H1 (cell line): Measurements from ENCODE around the gene ALG6. TPM values are rescaled to one million over a fixed set of nuclear protein-coding genes. Genes with fewer than 3 reads are reported as not detected.

Source experiments
- CTCF ChIA-PET: fragments of 300-600 bp; sonication (Branson Sonifier 250); formaldehyde crosslinking; loops from one replicate; lab custom pipeline; 2021; ENCODE audit not compliant: partially characterized antibody; lab: Charles Lee
- POLR2A ChIA-PET: fragments of 300-600 bp; sonication (Branson Sonifier 250); formaldehyde crosslinking; loops from one replicate; lab custom pipeline; 2021; ENCODE audit warnings: inconsistent platforms; ENCODE audit not compliant: partially characterized antibody; lab: Charles Lee
- DNase-seq, 2 experiments: peaks; one replicate each; pipeline versions ENCODE4 v3.0.0 to v3.0.0-alpha.2; 2010 to 2022; ENCODE audit warnings: low spot score in 2 of 2, low read depth in 1 of 2, mixed read lengths in 1 of 2
- FAIRE-seq: peaks from 2 replicates; lab custom pipeline; 2011; peaks lifted over from hg19 to GRCh38; lab: Jason Lieb, UNC
- H2AFZ ChIP-seq: 2 replicates; pipeline ENCODE4 v1.8.1; 2012; ENCODE audit warnings: low read length, inconsistent platforms
- H2AK5ac ChIP-seq: 2 replicates; pipeline ENCODE4 v1.6.1; 2013; ENCODE audit warnings: low read depth, low read length
- H2BK120ac ChIP-seq: replicated peaks from 2 replicates; pipeline ENCODE3; 2013; ENCODE audit warnings: low read depth, low read length, inconsistent platforms
- H2BK12ac ChIP-seq: 2 replicates; pipeline ENCODE4 v1.6.1; 2013; ENCODE audit warnings: low read depth, low read length
- H2BK15ac ChIP-seq: 2 replicates; pipeline ENCODE4 v1.6.1; 2013; ENCODE audit warnings: low read length
- H2BK20ac ChIP-seq: 2 replicates; pipeline ENCODE4 v1.6.1; 2013; ENCODE audit warnings: low read length
- H2BK5ac ChIP-seq: 2 replicates; pipeline ENCODE4 v1.6.1; 2013; ENCODE audit warnings: low read depth, low read length
- H3K14ac ChIP-seq: 2 replicates; pipeline ENCODE4 v1.6.1; 2013; ENCODE audit warnings: inconsistent platforms; ENCODE audit not compliant: insufficient read length
- H3K18ac ChIP-seq: 2 replicates; pipeline ENCODE4 v1.6.1; 2013; ENCODE audit warnings: low read length; ENCODE audit errors: extremely low read depth
- H3K23ac ChIP-seq: 2 replicates; pipeline ENCODE4 v1.6.1; 2013; ENCODE audit warnings: inconsistent platforms; ENCODE audit not compliant: insufficient read length
- H3K23me2 ChIP-seq: 2 replicates; pipeline ENCODE4 v1.6.1; 2013; ENCODE audit warnings: low read depth, low read length
- H3K27ac ChIP-seq: 2 replicates; pipeline ENCODE4 v1.6.1; 2011; ENCODE audit warnings: low read depth, low read length, inconsistent platforms
- H3K27me3 ChIP-seq, 4 experiments: replicated peaks in 1 of 4; 1 replicate in 1 of 4; 2 replicates in 3 of 4; pipeline versions ENCODE4 v1.6.1 to v1.8.1; 2011 to 2013; ENCODE audit warnings: low read length in 3 of 4, mild to moderate bottlenecking in 3 of 4, inconsistent platforms in 2 of 4, mixed read lengths in 2 of 4, moderate library complexity in 1 of 4; ENCODE audit not compliant: control insufficient read depth in 3 of 4, insufficient read depth in 3 of 4; ENCODE audit errors: extremely low read depth in 1 of 4
- H3K36me3 ChIP-seq, 4 experiments: 2 replicates each; pipeline versions ENCODE4 v1.6.1 to v1.8.1; 2011 to 2013; ENCODE audit warnings: mild to moderate bottlenecking in 4 of 4, low read length in 3 of 4, moderate library complexity in 2 of 4, control low read depth in 1 of 4, inconsistent platforms in 1 of 4; ENCODE audit not compliant: insufficient read depth in 4 of 4, control insufficient read depth in 2 of 4
- H3K4ac ChIP-seq: replicated peaks from 2 replicates; pipeline ENCODE3; 2013; ENCODE audit warnings: low read length, low read depth, mixed read lengths, inconsistent platforms; ENCODE audit not compliant: insufficient read length
- H3K4me1 ChIP-seq, 4 experiments: replicated peaks in 1 of 4; 1 replicate in 1 of 4; 2 replicates in 3 of 4; pipeline versions ENCODE4 v1.6.1 to v1.8.1; 2011 to 2013; ENCODE audit warnings: low read length in 3 of 4, inconsistent platforms in 2 of 4, mixed read lengths in 1 of 4; ENCODE audit not compliant: insufficient read depth in 4 of 4, control insufficient read depth in 3 of 4
- H3K4me2 ChIP-seq, 2 experiments: 2 replicates each; pipeline versions ENCODE4 v1.6.1 to v1.8.1; 2011 to 2013; ENCODE audit warnings: low read depth in 2 of 2, low read length in 2 of 2, control low read depth in 1 of 2, inconsistent platforms in 1 of 2, mild to moderate bottlenecking in 1 of 2; ENCODE audit not compliant: insufficient read depth in 1 of 2
- H3K4me3 ChIP-seq, 4 experiments: fragments of 200-600, 300-600 bp in 1 of 4; sonication (generic), shearing (Covaris generic), sonication (Bioruptor Twin) in 1 of 4; 2 replicates each; pipeline versions ENCODE4 v1.5.1 to v1.8.1; 2011 to 2016; ENCODE audit warnings: low read length in 4 of 4, low read depth in 3 of 4, control low read depth in 2 of 4, inconsistent platforms in 2 of 4, mild to moderate bottlenecking in 2 of 4, mixed read lengths in 1 of 4, moderate library complexity in 1 of 4; ENCODE audit not compliant: insufficient read depth in 2 of 4; ENCODE audit errors: extremely low read depth in 1 of 4
- H3K56ac ChIP-seq: replicated peaks from 2 replicates; pipeline ENCODE3; 2013; ENCODE audit warnings: low read depth, mild to moderate bottlenecking, mixed read lengths, low read length, inconsistent platforms; ENCODE audit not compliant: insufficient read length
- H3K79me1 ChIP-seq: 2 replicates; pipeline ENCODE4 v1.6.1; 2013; ENCODE audit warnings: low read depth, low read length, control low read depth
- H3K79me2 ChIP-seq, 2 experiments: 2 replicates each; pipeline versions ENCODE4 v1.6.1 to v1.8.1; 2012 to 2013; ENCODE audit warnings: low read length in 2 of 2, mild to moderate bottlenecking in 2 of 2, inconsistent platforms in 1 of 2; ENCODE audit not compliant: insufficient read depth in 2 of 2, control insufficient read depth in 1 of 2
- H3K9ac ChIP-seq, 4 experiments: replicated peaks in 1 of 4; 1 replicate in 1 of 4; 2 replicates in 3 of 4; pipeline versions ENCODE4 v1.6.1 to v1.8.1; 2011 to 2013; ENCODE audit warnings: low read depth in 3 of 4, low read length in 3 of 4, control low read depth in 2 of 4, mild to moderate bottlenecking in 2 of 4, moderate library complexity in 2 of 4, inconsistent platforms in 1 of 4; ENCODE audit errors: extremely low read depth in 1 of 4
- H3K9me3 ChIP-seq, 2 experiments: 2 replicates each; pipeline versions ENCODE4 v1.6.1 to v1.8.1; 2012 to 2013; ENCODE audit warnings: mild to moderate bottlenecking in 2 of 2, moderate library complexity in 2 of 2, control low read depth in 1 of 2, inconsistent platforms in 1 of 2, low read depth in 1 of 2, low read length in 1 of 2, mixed read lengths in 1 of 2; ENCODE audit not compliant: insufficient read depth in 2 of 2
- H4K20me1 ChIP-seq, 2 experiments: replicated peaks in 1 of 2; 2 replicates each; pipeline versions ENCODE3 to v1.8.1; 2011 to 2013; ENCODE audit warnings: inconsistent platforms in 2 of 2, low read length in 2 of 2, mild to moderate bottlenecking in 1 of 2; ENCODE audit not compliant: insufficient read depth in 2 of 2, control insufficient read depth in 1 of 2
- H4K5ac ChIP-seq: 2 replicates; pipeline ENCODE4 v1.6.1; 2013; ENCODE audit warnings: low read length, low read depth, mixed read lengths, inconsistent platforms; ENCODE audit not compliant: insufficient read length
- H4K8ac ChIP-seq: 2 replicates; pipeline ENCODE4 v1.8.0; 2013; ENCODE audit warnings: mild to moderate bottlenecking, moderate library complexity, low read length, inconsistent platforms; ENCODE audit not compliant: insufficient read depth; ENCODE audit errors: extremely low read depth
- H4K91ac ChIP-seq: replicated peaks from 2 replicates; pipeline ENCODE3; 2013; ENCODE audit warnings: low read length, mixed read lengths, inconsistent platforms; ENCODE audit not compliant: insufficient read length
- CREB1 ChIP-seq: IDR thresholded peaks from 2 replicates; pipeline ENCODE4 v1.6.1; 2012; ENCODE audit warnings: inconsistent platforms
- E2F6 ChIP-seq: IDR thresholded peaks from 2 replicates; pipeline ENCODE4 v1.6.1; 2012; ENCODE audit warnings: inconsistent platforms
- HDAC2 ChIP-seq, 2 experiments: fragments of 300-600 bp in 1 of 2; sonication (generic) in 1 of 2; IDR thresholded peaks; 2 replicates each; pipeline ENCODE4 v1.6.1; 2011 to 2012; ENCODE audit warnings: low read depth in 2 of 2, low read length in 2 of 2, mild to moderate bottlenecking in 2 of 2, moderate library complexity in 2 of 2, borderline replicate concordance in 1 of 2, inconsistent platforms in 1 of 2
- KDM1A ChIP-seq: fragments of 200-600, 300-600 bp; sonication (generic); IDR thresholded peaks from 2 replicates; pipeline ENCODE4 v1.7.1; 2016; ENCODE audit warnings: mild to moderate bottlenecking, low read length, borderline replicate concordance
- NRF1 ChIP-seq: IDR thresholded peaks from 2 replicates; pipeline ENCODE4 v1.6.1; 2011; ENCODE audit warnings: mild to moderate bottlenecking, low read depth, low read length, improper control_type of control experiment
- RNF2 ChIP-seq: fragments of 200-900, 300-1000 bp; sonication (generic); IDR thresholded peaks from 2 replicates; pipeline ENCODE4 v1.7.1; 2016; ENCODE audit warnings: borderline replicate concordance, low read depth, mild to moderate bottlenecking, antibody characterized with exemption, low read length; ENCODE audit not compliant: poor library complexity, severe bottlenecking; ENCODE audit errors: missing control alignments
- SP1 ChIP-seq: IDR thresholded peaks from 2 replicates; pipeline ENCODE4 v1.6.1; 2011; ENCODE audit warnings: low read depth, low read length
- SP4 ChIP-seq: IDR thresholded peaks from 2 replicates; pipeline ENCODE4 v1.6.1; 2012; ENCODE audit warnings: low read length, inconsistent platforms
- TAF1 ChIP-seq: IDR thresholded peaks from 2 replicates; pipeline ENCODE4 v1.6.1; 2011; ENCODE audit warnings: mild to moderate bottlenecking, low read depth, low read length
- ZNF274 ChIP-seq: IDR thresholded peaks from 2 replicates; pipeline ENCODE4 v1.7.0; 2012; ENCODE audit warnings: low read length, borderline replicate concordance; ENCODE audit errors: extremely low read depth
- polyA plus RNA-seq, 7 experiments: library from polyadenylated mRNA; depleted of rRNA in 3 of 7; stranded (reverse) in 5 of 7; unstranded in 2 of 7; fragments of >200 nt in 5 of 7; fragments of 200-250 nt in 2 of 7; gene quantifications; 1 replicate in 5 of 7; 2 replicates in 1 of 7; 4 replicates in 1 of 7; pipeline versions ENCODE4 v1.2.1 to v1.2.3, GENCODE V29; 2011 to 2013; ENCODE audit warnings: missing spikeins in 2 of 7, mixed read lengths in 2 of 7
- total RNA-seq: library from RNA; stranded (reverse); fragmentation: NEBNext Ultra II Directional; extraction: Animal tissue kit (Norgen Biotek cat#: 25700); gene quantifications from 2 replicates; pipeline ENCODE4 v1.2.1, GENCODE V29; 2021

The ALG6 gene
- total and polyA plus RNA-seq, 2 of the 8 experiments (the other 6 are each of a cell fraction or from before 2014, with no cell fraction given): 17.8 to 26.8 TPM

- POLR2A ChIA-PET: no interaction called here
- H2BK20ac ChIP-seq: no peak overlapping the region
- no peaks in the 10 kb centered on the region for H3K27me3 ChIP-seq
- no peak overlapping the region for H2BK12ac ChIP-seq
- H2AK5ac ChIP-seq: no peak overlapping the region
- H3K4ac ChIP-seq: no peak overlapping the region
- FAIRE-seq: no peak
- H2AFZ ChIP-seq: no peak overlapping the region
- no peak overlapping the region for H3K18ac ChIP-seq
- no peaks in the 10 kb centered on the region for H4K20me1 ChIP-seq
- H3K4me3 ChIP-seq: no peak overlapping the region
- no peaks in the 10 kb centered on the region for H3K79me2 ChIP-seq
- H3K9me3 ChIP-seq: no peaks in the 10 kb centered on the region
- TF ChIP-seq E2F6 (no peak), TAF1 (no peak), NRF1 (no peak), SP4 (no peak), CREB1 (no peak), ZNF274 (no peak), HDAC2 (IDR thresholded peaks at IDR 0.05; ENCODE audit: borderline replicate concordance in 1 of 2, low read depth in 2 of 2, low read length in 2 of 2) (no peak), RNF2 (no peak), SP1 (no peak), KDM1A (no peak)
- TF ChIP-seq, all 59 proteins: peak for 0
- no peak for DNase-seq
- no peak overlapping the region for H4K91ac ChIP-seq
- H2BK120ac ChIP-seq: no peak overlapping the region
- H4K8ac ChIP-seq: no peak overlapping the region
- no peaks in the 10 kb centered on the region; a peak in 1 of 7 replicates for H3K4me1 ChIP-seq
- no peaks in the 10 kb centered on the region for H3K36me3 ChIP-seq
- CTCF ChIA-PET: interaction anchor here (0.6 to 0.8 kb wide), 2 partner anchors 37 to 180 kb away, joined by 3 read pairs; no protein-coding TSS in a partner anchor
- no peak overlapping the region for H3K14ac ChIP-seq
- H3K23me2 ChIP-seq: no peaks in the 10 kb centered on the region
- no peak overlapping the region for H3K23ac ChIP-seq
- no peak overlapping the region for H3K9ac ChIP-seq
- no peak overlapping the region for H3K56ac ChIP-seq
- no peak overlapping the region for H3K4me2 ChIP-seq
- no peak overlapping the region for H2BK5ac ChIP-seq
- no peaks in the 10 kb centered on the region for H3K79me1 ChIP-seq
- no peak overlapping the region for H4K5ac ChIP-seq
- no peak overlapping the region for H2BK15ac ChIP-seq
- H3K27ac ChIP-seq: no peak overlapping the region
These were observed 39.6 kb downstream of the ALG6 start for GRCh38 chr1:63407002-63407401.
